H9 (cell line): ENCODE data around the gene AMOTL1. TPM values are rescaled to one million over a fixed set of nuclear protein-coding genes. Genes with fewer than 3 reads are reported as not detected.

Source experiments
- DNase-seq: peaks from one replicate; pipeline ENCODE4 v3.0.0-alpha.2; 2017
- H2AFZ ChIP-seq: one replicate; pipeline ENCODE4 v1.6.1; 2013; ENCODE audit warnings: mild to moderate bottlenecking, low read length, control low read depth, moderate library complexity
- H2AK5ac ChIP-seq: 2 replicates; pipeline ENCODE4 v1.6.1; 2013; ENCODE audit warnings: low read length, control low read depth, mixed read lengths; ENCODE audit not compliant: insufficient read length
- H2BK120ac ChIP-seq: one replicate; pipeline ENCODE4 v1.6.1; 2013; ENCODE audit warnings: low read depth, mild to moderate bottlenecking, low read length, control low read depth, inconsistent platforms; ENCODE audit not compliant: poor library complexity, severe bottlenecking
- H2BK12ac ChIP-seq: 2 replicates; pipeline ENCODE4 v1.6.1; 2013; ENCODE audit warnings: low read length, control low read depth, mixed read lengths, low read depth; ENCODE audit not compliant: insufficient read length
- H2BK15ac ChIP-seq: 2 replicates; pipeline ENCODE4 v1.6.1; 2013; ENCODE audit warnings: low read depth, low read length, control low read depth
- H2BK20ac ChIP-seq: one replicate; pipeline ENCODE4 v1.6.1; 2013; ENCODE audit warnings: low read depth, mild to moderate bottlenecking, low read length, control low read depth, inconsistent platforms; ENCODE audit not compliant: poor library complexity, severe bottlenecking
- H2BK5ac ChIP-seq: 2 replicates; pipeline ENCODE4 v1.6.1; 2013; ENCODE audit warnings: low read length, control low read depth, mixed read lengths; ENCODE audit not compliant: insufficient read length
- H3K14ac ChIP-seq: 2 replicates; pipeline ENCODE4 v1.6.1; 2013; ENCODE audit warnings: low read length, control low read depth; ENCODE audit not compliant: insufficient read depth
- H3K18ac ChIP-seq: 2 replicates; pipeline ENCODE4 v1.6.1; 2013; ENCODE audit warnings: low read depth, mild to moderate bottlenecking, mixed read lengths, low read length, control low read depth; ENCODE audit not compliant: insufficient read length
- H3K23ac ChIP-seq: 2 replicates; pipeline ENCODE4 v1.6.1; 2013; ENCODE audit warnings: low read length, control low read depth, mixed read lengths, low read depth; ENCODE audit not compliant: insufficient read length
- H3K23me2 ChIP-seq: 2 replicates; pipeline ENCODE4 v1.6.1; 2013; ENCODE audit warnings: low read depth, mild to moderate bottlenecking, mixed read lengths, low read length, control low read depth; ENCODE audit not compliant: insufficient read length, poor library complexity, severe bottlenecking
- H3K27ac ChIP-seq: 2 replicates; pipeline ENCODE4 v1.5.1; 2013; ENCODE audit warnings: low read length, control low read depth, mixed read lengths, low read depth; ENCODE audit not compliant: insufficient read length
- H3K27me3 ChIP-seq: 2 replicates; pipeline ENCODE4 v1.6.1; 2013; ENCODE audit warnings: low read length, control low read depth, inconsistent platforms; ENCODE audit not compliant: insufficient read depth
- H3K4ac ChIP-seq: 2 replicates; pipeline ENCODE4 v1.6.1; 2013; ENCODE audit warnings: low read depth, mild to moderate bottlenecking, control low read depth, inconsistent platforms, low read length, moderate library complexity
- H3K4me1 ChIP-seq: 2 replicates; pipeline ENCODE4 v1.6.1; 2013; ENCODE audit warnings: low read length, control low read depth, inconsistent platforms; ENCODE audit not compliant: insufficient read depth
- H3K4me2 ChIP-seq: 2 replicates; pipeline ENCODE4 v1.6.1; 2013; ENCODE audit warnings: low read length, control low read depth, mixed read lengths; ENCODE audit not compliant: insufficient read length, insufficient read depth
- H3K56ac ChIP-seq: 2 replicates; pipeline ENCODE4 v1.6.1; 2013; ENCODE audit warnings: low read depth, mild to moderate bottlenecking, mixed read lengths, low read length, control low read depth; ENCODE audit not compliant: insufficient read length
- H3K79me1 ChIP-seq: 2 replicates; pipeline ENCODE4 v1.6.1; 2013; ENCODE audit warnings: low read depth, mild to moderate bottlenecking, moderate library complexity, low read length, control low read depth, inconsistent platforms; ENCODE audit not compliant: insufficient read depth, poor library complexity, severe bottlenecking
- H3K79me2 ChIP-seq: 2 replicates; pipeline ENCODE4 v1.6.1; 2013; ENCODE audit warnings: low read length, control low read depth, inconsistent platforms; ENCODE audit not compliant: insufficient read depth
- H3K9ac ChIP-seq: 2 replicates; pipeline ENCODE4 v1.6.1; 2013; ENCODE audit warnings: low read length, control low read depth, mixed read lengths; ENCODE audit not compliant: insufficient read length; ENCODE audit errors: extremely low read depth
- H3K9me3 ChIP-seq: one replicate; pipeline ENCODE4 v1.6.1; 2013; ENCODE audit warnings: low read depth, low read length, inconsistent platforms; ENCODE audit not compliant: control insufficient read depth
- H3T11ph ChIP-seq: one replicate; pipeline ENCODE4 v1.6.1; 2013; ENCODE audit warnings: mild to moderate bottlenecking, low read length, control low read depth, inconsistent platforms
- H4K20me1 ChIP-seq: one replicate; pipeline ENCODE4 v1.6.1; 2013; ENCODE audit not compliant: control insufficient read depth, insufficient read length, insufficient read depth
- H4K5ac ChIP-seq: 2 replicates; pipeline ENCODE4 v1.6.1; 2013; ENCODE audit warnings: low read depth, mild to moderate bottlenecking, mixed read lengths, low read length, control low read depth; ENCODE audit not compliant: insufficient read length
- H4K8ac ChIP-seq: replicated peaks from 2 replicates; pipeline ENCODE4 v1.6.1; 2013; ENCODE audit warnings: low read length, control low read depth, mixed read lengths, low read depth; ENCODE audit not compliant: insufficient read length
- H4K91ac ChIP-seq: 2 replicates; pipeline ENCODE4 v1.6.1; 2013; ENCODE audit warnings: low read depth, mild to moderate bottlenecking, moderate library complexity, mixed read lengths, low read length, control low read depth; ENCODE audit not compliant: insufficient read length
- H3K27ac Mint-ChIP-seq, 3 experiments: 2 replicates in 2 of 3; 3 replicates in 1 of 3; pipeline ENCODE4 v1.8.0; 2020 to 2021; ENCODE audit warnings: mixed read lengths in 3 of 3, mild to moderate bottlenecking in 1 of 3, moderate library complexity in 1 of 3
- H3K27me3 Mint-ChIP-seq: 2 replicates; pipeline ENCODE4 v1.8.0; 2021; ENCODE audit warnings: low read depth, mild to moderate bottlenecking, moderate library complexity, mixed read lengths
- H3K36me3 Mint-ChIP-seq, 3 experiments: 2 replicates in 2 of 3; 3 replicates in 1 of 3; pipeline ENCODE4 v1.8.0; 2020 to 2021; ENCODE audit warnings: low read depth in 3 of 3, mixed read lengths in 3 of 3; ENCODE audit not compliant: insufficient read depth in 1 of 3
- H3K4me1 Mint-ChIP-seq, 2 experiments: 2 replicates each; pipeline ENCODE4 v1.8.0; 2020; ENCODE audit warnings: mixed read lengths in 2 of 2
- H3K4me3 Mint-ChIP-seq, 2 experiments: 2 replicates in 1 of 2; 3 replicates in 1 of 2; pipeline ENCODE4 v1.8.0; 2020 to 2021; ENCODE audit warnings: mild to moderate bottlenecking in 2 of 2, mixed read lengths in 2 of 2, moderate library complexity in 1 of 2
- H3K9me3 Mint-ChIP-seq, 2 experiments: 2 replicates in 1 of 2; 3 replicates in 1 of 2; pipeline ENCODE4 v1.8.0; 2020; ENCODE audit warnings: mild to moderate bottlenecking in 2 of 2, mixed read lengths in 2 of 2, moderate library complexity in 1 of 2
- WGBS: extraction: QIAGEN DNeasy Blood & Tissue Kit; methylation state at CpG from one replicate; pipeline ENCODE4 v1.1.7; 2013; ENCODE audit warnings: missing lambda C conversion rate, low lambda C conversion rate, mixed read lengths; ENCODE audit not compliant: insufficient read length; ENCODE audit errors: extremely low coverage; 5-methylcytosine and 5-hydroxymethylcytosine counted together
- total RNA-seq: library from RNA; stranded (reverse); gene quantifications from 2 replicates; pipeline ENCODE4 v1.2.1, GENCODE V29; 2021
- TF ChIP-seq, protein P1 (sequence below): fragments of 200-600 bp; sonication (generic); conservative IDR thresholded peaks from 3 replicates; pipeline ENCODE4 v1.8.0; 2021; ENCODE audit warnings: antibody characterized with exemption, mild to moderate bottlenecking

AMOTL1 gene
- total RNA-seq, 1 experiment from 2014 or later, result 18.5 TPM

DNA sequence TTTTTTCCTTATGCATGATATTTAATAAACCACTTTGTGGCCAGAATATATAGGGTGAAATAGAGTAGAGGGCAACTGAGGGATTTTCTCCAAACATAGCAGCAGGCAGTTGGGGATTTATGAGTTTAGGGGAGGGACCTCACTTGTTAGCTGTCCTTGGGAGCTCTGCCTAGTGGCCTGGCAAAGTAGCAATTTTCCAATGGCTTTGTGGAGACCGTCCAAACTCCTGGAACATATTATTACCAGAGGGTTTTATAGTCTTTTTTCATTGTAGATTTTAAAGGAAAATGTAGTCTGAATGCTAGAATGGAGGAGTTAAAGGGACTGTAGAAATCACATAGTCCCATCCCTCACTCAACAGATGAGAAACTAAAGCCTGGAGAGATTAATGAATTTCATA is 32.3 kb downstream of the AMOTL1 start:
- no peak overlapping the region for H2BK5ac ChIP-seq

More for the DNA sequence above, 32.3 kb downstream of the AMOTL1 start:
- no peak overlapping the region for H2BK12ac ChIP-seq
- H3K4me1 ChIP-seq, result no peaks in the 10 kb centered on the region
- no peak overlapping the region for H3K23ac ChIP-seq
- no peaks in the 10 kb centered on the region for H3K27me3 Mint-ChIP-seq
- peaks cover 3% of the 10 kb centered on the region for H3K79me1 ChIP-seq
- H3K4me2 ChIP-seq, result no peak overlapping the region
- H3K9me3 Mint-ChIP-seq, result no peaks in the 10 kb centered on the region
- H3K56ac ChIP-seq, result no peak overlapping the region
- no peaks in the 10 kb centered on the region for H4K20me1 ChIP-seq
- no peak overlapping the region for H3K9ac ChIP-seq
- no peak overlapping the region for H2BK15ac ChIP-seq
- H3K9me3 ChIP-seq, result no peaks in the 10 kb centered on the region
- no peak overlapping the region for H3K18ac ChIP-seq
- no peak overlapping the region for H3K27ac ChIP-seq
- no CpG with 5 or more reads among the region's 1 CpG for WGBS
- H3K14ac ChIP-seq, result no peak overlapping the region
- H3K27ac Mint-ChIP-seq, result no peak overlapping the region
- H3K4me1 Mint-ChIP-seq, result no peaks in the 10 kb centered on the region
- H2AK5ac ChIP-seq, result no peak overlapping the region
- H3T11ph ChIP-seq, result no peak overlapping the region
- H3K79me2 ChIP-seq, result no peaks in the 10 kb centered on the region
- H2BK120ac ChIP-seq, result no peak overlapping the region
- no peak overlapping the region for H4K5ac ChIP-seq
- DNase-seq, result no peak
- H2BK20ac ChIP-seq, result no peak overlapping the region
- no peaks in the 10 kb centered on the region for H3K27me3 ChIP-seq
- no peak overlapping the region for H3K4ac ChIP-seq
- no peak overlapping the region for H4K91ac ChIP-seq
- H4K8ac ChIP-seq, result no peak overlapping the region
- peaks cover 13 to 33% (median 23%) of the 10 kb centered on the region in 3 experiments for H3K36me3 Mint-ChIP-seq
- no peak overlapping the region for H3K4me3 Mint-ChIP-seq
- no peak overlapping the region for H2AFZ ChIP-seq
- TF ChIP-seq, protein P1, sequence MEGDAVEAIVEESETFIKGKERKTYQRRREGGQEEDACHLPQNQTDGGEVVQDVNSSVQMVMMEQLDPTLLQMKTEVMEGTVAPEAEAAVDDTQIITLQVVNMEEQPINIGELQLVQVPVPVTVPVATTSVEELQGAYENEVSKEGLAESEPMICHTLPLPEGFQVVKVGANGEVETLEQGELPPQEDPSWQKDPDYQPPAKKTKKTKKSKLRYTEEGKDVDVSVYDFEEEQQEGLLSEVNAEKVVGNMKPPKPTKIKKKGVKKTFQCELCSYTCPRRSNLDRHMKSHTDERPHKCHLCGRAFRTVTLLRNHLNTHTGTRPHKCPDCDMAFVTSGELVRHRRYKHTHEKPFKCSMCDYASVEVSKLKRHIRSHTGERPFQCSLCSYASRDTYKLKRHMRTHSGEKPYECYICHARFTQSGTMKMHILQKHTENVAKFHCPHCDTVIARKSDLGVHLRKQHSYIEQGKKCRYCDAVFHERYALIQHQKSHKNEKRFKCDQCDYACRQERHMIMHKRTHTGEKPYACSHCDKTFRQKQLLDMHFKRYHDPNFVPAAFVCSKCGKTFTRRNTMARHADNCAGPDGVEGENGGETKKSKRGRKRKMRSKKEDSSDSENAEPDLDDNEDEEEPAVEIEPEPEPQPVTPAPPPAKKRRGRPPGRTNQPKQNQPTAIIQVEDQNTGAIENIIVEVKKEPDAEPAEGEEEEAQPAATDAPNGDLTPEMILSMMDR, result no peak
- H3K23me2 ChIP-seq, result no peaks in the 10 kb centered on the region
